Bronchial epithelial cell (primary cell): ENCODE results near the gene RWDD1. TPM values are rescaled to one million over a fixed set of nuclear protein-coding genes. Genes with fewer than 3 reads are reported as not detected.
"Not testable (repeated sequence)": the region's sequence is repeated elsewhere in the genome, so short reads cannot be mapped to it uniquely, and the experiment has no call there.

Experiments
- DNase-seq: peaks from one replicate; pipeline ENCODE4 v3.0.0-alpha.2; 2010; ENCODE audit warnings: low read depth
- FAIRE-seq: peaks from 2 replicates; lab custom pipeline; 2011; peaks lifted over from hg19 to GRCh38; lab: Jason Lieb, UNC
- H3K27me3 ChIP-seq: 2 replicates; pipeline ENCODE4 v1.5.1; 2011; ENCODE audit warnings: low read length; ENCODE audit not compliant: control insufficient read depth, insufficient read depth
- H3K36me3 ChIP-seq: 2 replicates; pipeline ENCODE4 v1.5.1; 2011; ENCODE audit warnings: low read length; ENCODE audit not compliant: control insufficient read depth, insufficient read depth
- H3K4me3 ChIP-seq: 2 replicates; pipeline ENCODE4 v1.5.1; 2011; ENCODE audit warnings: mild to moderate bottlenecking, low read depth, low read length, control low read depth
- CTCF ChIP-seq: IDR thresholded peaks from 2 replicates; pipeline ENCODE4 v1.5.1; 2011; ENCODE audit warnings: mild to moderate bottlenecking, moderate library complexity, low read length, control low read depth, inconsistent platforms; ENCODE audit not compliant: insufficient read depth, severe bottlenecking
- total RNA-seq: library from RNA; depleted of rRNA; stranded (reverse); fragments of >200 nt; gene quantifications from 2 replicates; pipeline ENCODE4 v1.2.1, GENCODE V29; 2014

Gene RWDD1
- total RNA-seq, 1 donor from 2014 or later = 19.5 TPM

GRCh38 chr6:116586738-116587137 lies 15.4 kb downstream of the RWDD1 start:
- Histone ChIP-seq H3K36me3 (peaks cover 1% of the 10 kb centered on the region), H3K4me3 (no peak overlapping the region), H3K27me3 (no peaks in the 10 kb centered on the region)
- FAIRE-seq (no peak), DNase-seq (no peak)
- TF ChIP-seq CTCF = no peak

- Histone ChIP-seq H3K27me3 (no peaks in the 10 kb centered on the region), H3K36me3 (peaks cover 4% of the 10 kb centered on the region), H3K4me3 (no peak overlapping the region)
- no peak for DNase-seq
- FAIRE-seq = no peak
- TF ChIP-seq CTCF = no peak
These were observed 23.9 kb downstream of the RWDD1 start for GRCh38 chr6:116595247-116595646.

- Histone ChIP-seq H3K36me3 (peaks cover 4% of the 10 kb centered on the region), H3K27me3 (no peaks in the 10 kb centered on the region), H3K4me3 (no peak overlapping the region)
- TF ChIP-seq CTCF = no peak
- FAIRE-seq = no peak
- no peak for DNase-seq
These were observed 25.5 kb downstream of the RWDD1 start for GRCh38 chr6:116596815-116597214.

GRCh38 chr6:116603916-116604315 lies 32.6 kb downstream of the RWDD1 start:
- not testable (repeated sequence) for FAIRE-seq, H3K36me3 ChIP-seq, DNase-seq, H3K27me3 ChIP-seq, H3K4me3 ChIP-seq

- not testable (repeated sequence) for H3K27me3 ChIP-seq, H3K4me3 ChIP-seq, DNase-seq, H3K36me3 ChIP-seq, FAIRE-seq
These were observed 33.6 kb downstream of the RWDD1 start for GRCh38 chr6:116604868-116605267.

- DNase-seq = no peak
- Histone ChIP-seq H3K36me3 (no peaks in the 10 kb centered on the region), H3K4me3 (no peak overlapping the region), H3K27me3 (no peaks in the 10 kb centered on the region)
- TF ChIP-seq CTCF = no peak
- FAIRE-seq = no peak
These were observed 34.6 kb downstream of the RWDD1 start for GRCh38 chr6:116605935-116606334.

GRCh38 chr6:116611056-116611455 lies 39.8 kb downstream of the RWDD1 start:
- FAIRE-seq = no peak
- Histone ChIP-seq H3K4me3 (no peak overlapping the region), H3K36me3 (no peaks in the 10 kb centered on the region), H3K27me3 (no peaks in the 10 kb centered on the region)
- no peak for TF ChIP-seq CTCF
- peak; percentile 44 for DNase-seq
